Gastrocnemius medialis (tissue), 4 donors: ENCODE measurements around the gene RFXAP.

Source experiments
- POLR2A ChIP-seq, 2 donors: fragments of 450-650 bp; IDR thresholded peaks; one replicate each; pipeline ENCODE4 v1.6.1; 2017; ENCODE audit warnings: antibody characterized with exemption in 2 of 2, mild to moderate bottlenecking in 2 of 2, moderate library complexity in 2 of 2
- TF ChIP-seq, protein P1 (sequence below), 5 experiments: fragments of 450-650 bp in 3 of 5; fragments of 200-600 bp in 2 of 5; sonication (generic) in 2 of 5; IDR thresholded peaks in 4 of 5; conservative IDR thresholded peaks in 1 of 5; 1 replicate in 4 of 5; 2 replicates in 1 of 5; pipeline ENCODE4 v1.5.1; 2016 to 2019; ENCODE audit warnings: antibody characterized with exemption in 5 of 5, mild to moderate bottlenecking in 3 of 5, moderate library complexity in 3 of 5

DNA sequence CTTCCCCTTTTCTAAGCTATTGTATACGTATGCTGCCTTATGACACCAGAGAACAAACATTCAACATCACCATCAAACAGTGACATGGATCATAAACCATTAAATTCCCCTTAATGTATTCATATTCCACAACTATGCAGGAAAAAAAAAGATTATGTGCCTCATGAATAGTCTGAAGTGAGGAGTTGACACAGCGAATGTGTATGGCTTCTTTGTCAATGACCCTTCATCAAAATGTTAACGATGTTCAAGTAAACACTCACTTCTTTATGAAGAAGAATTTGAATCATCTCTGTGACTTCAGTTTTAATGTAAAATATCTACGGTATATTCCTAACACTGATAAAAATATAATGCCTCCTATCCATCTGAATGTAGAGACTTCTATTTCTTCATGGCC is 56.4 kb downstream of the RFXAP start:
- TF ChIP-seq, protein P1, sequence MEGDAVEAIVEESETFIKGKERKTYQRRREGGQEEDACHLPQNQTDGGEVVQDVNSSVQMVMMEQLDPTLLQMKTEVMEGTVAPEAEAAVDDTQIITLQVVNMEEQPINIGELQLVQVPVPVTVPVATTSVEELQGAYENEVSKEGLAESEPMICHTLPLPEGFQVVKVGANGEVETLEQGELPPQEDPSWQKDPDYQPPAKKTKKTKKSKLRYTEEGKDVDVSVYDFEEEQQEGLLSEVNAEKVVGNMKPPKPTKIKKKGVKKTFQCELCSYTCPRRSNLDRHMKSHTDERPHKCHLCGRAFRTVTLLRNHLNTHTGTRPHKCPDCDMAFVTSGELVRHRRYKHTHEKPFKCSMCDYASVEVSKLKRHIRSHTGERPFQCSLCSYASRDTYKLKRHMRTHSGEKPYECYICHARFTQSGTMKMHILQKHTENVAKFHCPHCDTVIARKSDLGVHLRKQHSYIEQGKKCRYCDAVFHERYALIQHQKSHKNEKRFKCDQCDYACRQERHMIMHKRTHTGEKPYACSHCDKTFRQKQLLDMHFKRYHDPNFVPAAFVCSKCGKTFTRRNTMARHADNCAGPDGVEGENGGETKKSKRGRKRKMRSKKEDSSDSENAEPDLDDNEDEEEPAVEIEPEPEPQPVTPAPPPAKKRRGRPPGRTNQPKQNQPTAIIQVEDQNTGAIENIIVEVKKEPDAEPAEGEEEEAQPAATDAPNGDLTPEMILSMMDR (IDR thresholded peaks at IDR 0.05 in 4 of 5, conservative IDR thresholded peaks at IDR 0.05 in 1 of 5), result no peak
- TF ChIP-seq POLR2A (IDR thresholded peaks at IDR 0.05), result no peak
